GM21723 (cell line): Measurements from ENCODE around the gene RBP3.
A peak's percentile ranks its signal among the peaks of the same experiment; 100 is the strongest.

ENCODE experiments used
- ATAC-seq: cut with Tn5 transposase; IDR thresholded peaks from one replicate; pipeline ENCODE4 v1.9.1; 2021; ENCODE audit warnings: mild to moderate bottlenecking, moderate library complexity; ENCODE audit not compliant: unreplicated experiment

Gene RBP3

GRCh38 chr10:47348138-47348651 lies at the start of gene RBP3:
Gene RBP3 (plus strand): TSS chr10:47348363. CDS start chr10:47348485, 122 bp downstream.
- no peak for ATAC-seq

GRCh38 chr10:47298715-47299114 lies 49.4 kb upstream of the RBP3 start:
- no peak for ATAC-seq

- ATAC-seq: no peak
These were observed 48.3 kb upstream of the RBP3 start, which contains the start of gene GDF10 for GRCh38 chr10:47299611-47300428. Gene GDF10 (plus strand): TSS chr10:47300197. CDS start chr10:47300652, 455 bp downstream.

- ATAC-seq: no peak
These were observed 47.7 kb upstream of the RBP3 start for GRCh38 chr10:47300429-47300931.

- no peak for ATAC-seq
These were observed 46.3 kb upstream of the RBP3 start for GRCh38 chr10:47301833-47302232.

GRCh38 chr10:47303105-47303504 lies 45.1 kb upstream of the RBP3 start:
- ATAC-seq: no peak

GRCh38 chr10:47303866-47304265 lies 44.3 kb upstream of the RBP3 start:
- no peak for ATAC-seq

GRCh38 chr10:47305566-47305965 lies 42.6 kb upstream of the RBP3 start:
- ATAC-seq: no peak

- no peak for ATAC-seq
These were observed 41.6 kb upstream of the RBP3 start for GRCh38 chr10:47306387-47307210.

GRCh38 chr10:47307381-47307780 lies 40.8 kb upstream of the RBP3 start:
- no peak for ATAC-seq

- ATAC-seq: no peak
These were observed 39.4 kb upstream of the RBP3 start for GRCh38 chr10:47308775-47309174.

- ATAC-seq: no peak
These were observed 38.6 kb upstream of the RBP3 start for GRCh38 chr10:47309408-47310089.

- ATAC-seq: no peak
These were observed 38.1 kb upstream of the RBP3 start for GRCh38 chr10:47310090-47310505.

- ATAC-seq: no peak
These were observed 36.8 kb upstream of the RBP3 start for GRCh38 chr10:47311193-47311931.

- ATAC-seq: peak; percentile 72
These were observed 36.1 kb upstream of the RBP3 start for GRCh38 chr10:47311932-47312662.

- no peak for ATAC-seq
These were observed 35.5 kb upstream of the RBP3 start for GRCh38 chr10:47312663-47312995.

GRCh38 chr10:47314416-47314970 lies 33.7 kb upstream of the RBP3 start:
- ATAC-seq: no peak

- ATAC-seq: no peak
These were observed 32.7 kb upstream of the RBP3 start for GRCh38 chr10:47315421-47315820.

- no peak for ATAC-seq
These were observed 32.0 kb upstream of the RBP3 start for GRCh38 chr10:47316131-47316530.
